ENCODE results near the gene MXRA5.
"Not testable (repeated sequence)": the region's sequence is repeated elsewhere in the genome, so short reads cannot be mapped to it uniquely, and the experiment has no call there.

Gene MXRA5

GRCh38 chrX:3346501-3347259 is at the start of gene MXRA5:
MXRA5 (minus strand) TSS chrX:3346652; CDS start chrX:3343833, 2,819 bp downstream.
- DNase-seq (ENCODE audit: low read depth, low spot score), result no peak

GRCh38 chrX:3393581-3394111 is 47.2 kb upstream of the MXRA5 start:
- DNase-seq (ENCODE audit: low read depth, low spot score), result no peak

GRCh38 chrX:3393178-3393577 is 46.7 kb upstream of the MXRA5 start:
- no peak for DNase-seq (ENCODE audit: low read depth, low spot score)

GRCh38 chrX:3388457-3388856 is 42.0 kb upstream of the MXRA5 start:
- no peak for DNase-seq (ENCODE audit: low read depth, low spot score)

GRCh38 chrX:3384327-3384726 is 37.9 kb upstream of the MXRA5 start:
- DNase-seq (ENCODE audit: low read depth, low spot score), result no peak

GRCh38 chrX:3380603-3381002 is 34.2 kb upstream of the MXRA5 start:
- DNase-seq (ENCODE audit: low read depth, low spot score), result no peak

- no peak for DNase-seq (ENCODE audit: low read depth, low spot score)
Observed at GRCh38 chrX:3379111-3379510, 32.7 kb upstream of the MXRA5 start.

GRCh38 chrX:3378156-3378555 is 31.7 kb upstream of the MXRA5 start:
- no peak for DNase-seq (ENCODE audit: low read depth, low spot score)

- DNase-seq (ENCODE audit: low read depth, low spot score), result no peak
Observed at GRCh38 chrX:3377560-3377959, 31.1 kb upstream of the MXRA5 start.

- not testable (repeated sequence) for DNase-seq (ENCODE audit: low read depth, low spot score)
Observed at GRCh38 chrX:3375878-3376508, 29.5 kb upstream of the MXRA5 start.

GRCh38 chrX:3374108-3374800 is 27.8 kb upstream of the MXRA5 start:
- DNase-seq (ENCODE audit: low read depth, low spot score), result no peak

- no peak for DNase-seq (ENCODE audit: low read depth, low spot score)
Observed at GRCh38 chrX:3371163-3371562, 24.7 kb upstream of the MXRA5 start.

GRCh38 chrX:3370656-3371055 is 24.2 kb upstream of the MXRA5 start:
- DNase-seq (ENCODE audit: low read depth, low spot score), result no peak

- DNase-seq (ENCODE audit: low read depth, low spot score), result no peak
Observed at GRCh38 chrX:3362956-3363355, 16.5 kb upstream of the MXRA5 start.

GRCh38 chrX:3360881-3361280 is 14.4 kb upstream of the MXRA5 start:
- no peak for DNase-seq (ENCODE audit: low read depth, low spot score)

GRCh38 chrX:3352741-3353140 is 6.3 kb upstream of the MXRA5 start:
- not testable (repeated sequence) for DNase-seq (ENCODE audit: low read depth, low spot score)

- no peak for DNase-seq (ENCODE audit: low read depth, low spot score)
Observed at GRCh38 chrX:3351276-3351675, 4.8 kb upstream of the MXRA5 start.

- DNase-seq (ENCODE audit: low read depth, low spot score), result no peak
Observed at GRCh38 chrX:3348191-3348590, 1.7 kb upstream of the MXRA5 start.

GRCh38 chrX:3345281-3346191 is 916 bp downstream of the MXRA5 start:
- DNase-seq (ENCODE audit: low read depth, low spot score), result no peak

GRCh38 chrX:3343569-3343968 is 2.9 kb downstream of the MXRA5 start:
- DNase-seq (ENCODE audit: low read depth, low spot score), result not testable (repeated sequence)

- DNase-seq (ENCODE audit: low read depth, low spot score), result no peak
Observed at GRCh38 chrX:3340016-3340415, 6.4 kb downstream of the MXRA5 start.
